ENCODE measurements around the gene AFM. TPM values are rescaled to one million over a fixed set of nuclear protein-coding genes. Genes with fewer than 3 reads are reported as not detected.

AFM gene
- total RNA-seq, 6 donors from 2014 or later, result 0.20 TPM; not detected in 5

DNA sequence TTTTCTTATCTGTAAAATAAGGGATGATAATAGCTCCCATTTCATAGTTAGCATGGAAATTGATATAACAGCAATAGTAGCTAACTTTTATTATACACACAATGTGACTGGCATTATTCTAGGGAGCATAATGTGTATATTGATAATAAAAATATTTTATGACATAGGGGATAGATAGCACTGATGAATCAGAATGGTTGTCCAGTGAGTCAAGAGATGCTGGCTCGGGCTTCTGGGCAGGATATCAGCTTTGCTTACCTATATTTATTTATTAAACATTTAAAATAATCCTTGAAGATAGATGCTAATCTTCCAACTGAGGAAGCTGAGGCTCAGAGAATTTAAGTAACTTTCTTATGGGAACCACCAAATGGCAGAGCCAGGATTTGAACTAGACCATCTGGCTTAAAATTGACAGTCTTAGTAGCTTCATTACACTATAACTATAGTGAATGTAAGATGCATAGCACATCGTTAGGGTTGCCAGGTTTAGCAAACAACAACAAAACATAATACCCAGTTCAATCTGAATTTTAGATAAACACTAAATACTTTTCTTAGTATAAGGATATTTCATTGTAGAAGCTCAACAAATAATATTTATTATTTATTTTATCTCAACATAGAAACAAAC, 42.8 kb upstream of the AFM start:
- DNase-seq (no peak), ATAC-seq (ENCODE audit: low FRiP score in 2 of 2) (no peak)
- H3K27me3 ChIP-seq, result no peaks in the 10 kb centered on the region
- H3K4me3 ChIP-seq, result no peak overlapping the region
- 72 to 84% methylated on average over 2 of the region's 2 CpGs for WGBS, 2 donors
- no peak overlapping the region for H3K27ac ChIP-seq
- H3K4me1 ChIP-seq, result no peaks in the 10 kb centered on the region
- H3K9me3 ChIP-seq, result no peaks in the 10 kb centered on the region
- no peak for TF ChIP-seq POLR2AphosphoS5 (IDR thresholded peaks at IDR 0.05)
- TF ChIP-seq CTCF (IDR thresholded peaks at IDR 0.05), result no peak
- no peak for TF ChIP-seq EP300 (IDR thresholded peaks at IDR 0.05)
- no peak for TF ChIP-seq POLR2A (IDR thresholded peaks at IDR 0.05)
- H3K36me3 ChIP-seq, result no peaks in the 10 kb centered on the region

- no peaks in the 10 kb centered on the region for H3K36me3 ChIP-seq
- WGBS, 2 donors, result 90 to 94% methylated on average over 2 of the region's 2 CpGs
- ATAC-seq (ENCODE audit: low FRiP score in 2 of 2), result no peak
These were observed 42.1 kb upstream of the AFM start for GRCh38 chr4:73439445-73439844.

DNA sequence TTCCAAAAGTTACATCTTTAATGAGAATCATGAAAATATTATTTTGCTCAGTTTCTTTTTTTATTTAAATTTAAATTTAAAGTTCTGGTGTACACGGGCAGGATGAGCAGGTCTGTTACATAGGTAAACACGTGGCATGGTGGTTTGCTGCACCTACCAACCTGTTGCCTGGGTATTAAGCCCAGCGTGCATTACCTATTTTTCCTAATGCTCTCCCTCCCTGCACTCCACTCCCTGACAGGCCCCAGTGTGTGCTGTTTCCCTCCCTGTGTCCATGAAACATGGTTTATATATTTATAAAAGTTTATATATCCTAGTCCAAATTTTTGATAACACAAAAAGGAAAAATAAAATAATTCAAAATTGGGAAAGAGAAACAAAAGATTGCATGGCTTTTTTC, 41.6 kb upstream of the AFM start:
- Histone ChIP-seq H3K4me1 (no peaks in the 10 kb centered on the region), H3K36me3 (no peaks in the 10 kb centered on the region), H3K4me3 (no peak overlapping the region), H3K27ac (no peak overlapping the region), H3K27me3 (no peaks in the 10 kb centered on the region), H3K9me3 (no peaks in the 10 kb centered on the region)
- 79 to 93% methylated on average over 3 of the region's 3 CpGs for WGBS, 2 donors
- ATAC-seq (ENCODE audit: low FRiP score in 2 of 2), result no peak
- no peak for DNase-seq
- TF ChIP-seq EP300 (IDR thresholded peaks at IDR 0.05), result no peak
- no peak for TF ChIP-seq POLR2AphosphoS5 (IDR thresholded peaks at IDR 0.05)
- TF ChIP-seq CTCF (IDR thresholded peaks at IDR 0.05), result no peak
- TF ChIP-seq POLR2A (IDR thresholded peaks at IDR 0.05), result no peak

More at GRCh38 chr4:73439445-73439844, 42.1 kb upstream of the AFM start:
- DNase-seq, result no peak
- Histone ChIP-seq H3K4me3 (no peak overlapping the region), H3K4me1 (no peaks in the 10 kb centered on the region), H3K9me3 (no peaks in the 10 kb centered on the region), H3K27me3 (no peaks in the 10 kb centered on the region), H3K27ac (no peak overlapping the region)
- TF ChIP-seq POLR2A (IDR thresholded peaks at IDR 0.05) (no peak), CTCF (IDR thresholded peaks at IDR 0.05) (no peak), POLR2AphosphoS5 (IDR thresholded peaks at IDR 0.05) (no peak), EP300 (IDR thresholded peaks at IDR 0.05) (no peak)

- DNase-seq (no peak), ATAC-seq (ENCODE audit: low FRiP score in 2 of 2) (no peak)
- Histone ChIP-seq H3K4me1 (no peaks in the 10 kb centered on the region), H3K36me3 (no peaks in the 10 kb centered on the region), H3K27ac (no peak overlapping the region), H3K9me3 (no peaks in the 10 kb centered on the region), H3K4me3 (no peak overlapping the region), H3K27me3 (no peaks in the 10 kb centered on the region)
- no peak for TF ChIP-seq CTCF (IDR thresholded peaks at IDR 0.05)
- no peak for TF ChIP-seq POLR2AphosphoS5 (IDR thresholded peaks at IDR 0.05)
- no peak for TF ChIP-seq EP300 (IDR thresholded peaks at IDR 0.05)
- no peak for TF ChIP-seq POLR2A (IDR thresholded peaks at IDR 0.05)
- 96 to 97% methylated on average over 3 of the region's 3 CpGs for WGBS, 2 donors
These were observed 40.9 kb upstream of the AFM start for GRCh38 chr4:73440653-73441052.

DNA sequence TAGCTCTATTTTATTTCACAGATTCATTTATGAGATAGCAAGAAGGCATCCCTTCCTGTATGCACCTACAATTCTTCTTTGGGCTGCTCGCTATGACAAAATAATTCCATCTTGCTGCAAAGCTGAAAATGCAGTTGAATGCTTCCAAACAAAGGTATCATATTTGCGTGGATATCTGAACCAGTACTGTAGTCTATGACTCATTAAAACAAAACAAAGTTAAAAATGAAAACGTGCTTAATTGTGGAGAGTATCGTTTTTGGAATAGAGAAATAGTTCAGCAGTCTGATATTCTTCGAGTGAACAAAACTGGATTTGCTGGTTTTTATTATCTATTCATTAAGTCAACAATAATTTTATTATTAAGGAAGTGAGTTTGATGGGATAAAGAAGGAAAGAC, 39.3 kb upstream of the AFM start:
- no peaks in the 10 kb centered on the region for H3K36me3 ChIP-seq
- 67 to 71% methylated on average over 5 of the region's 5 CpGs for whole genome bisulfite sequencing, 2 donors
- no peaks in the 10 kb centered on the region for H3K4me1 ChIP-seq
- H3K27me3 ChIP-seq, result no peaks in the 10 kb centered on the region
- TF ChIP-seq CTCF (IDR thresholded peaks at IDR 0.05), result no peak
- TF ChIP-seq EP300 (IDR thresholded peaks at IDR 0.05), result no peak
- no peak for TF ChIP-seq POLR2A (IDR thresholded peaks at IDR 0.05)
- no peak for TF ChIP-seq POLR2AphosphoS5 (IDR thresholded peaks at IDR 0.05)
- no peak for DNase-seq
- no peak overlapping the region for H3K4me3 ChIP-seq
- no peaks in the 10 kb centered on the region for H3K9me3 ChIP-seq
- no peak for ATAC-seq (ENCODE audit: low FRiP score in 2 of 2)
- no peak overlapping the region for H3K27ac ChIP-seq

Measured in upper lobe of left lung (tissue), 6 donors.